Activated CD4-positive, alpha-beta T cell treated with anti-CD3 and anti-CD28 coated beads, Interleukin-2, amount 50 U/mL, for 4 hours (primary cell): ENCODE results near the gene CACNA1D.
"Not testable (repeated sequence)": the region's sequence is repeated elsewhere in the genome, so short reads cannot be mapped to it uniquely, and the experiment has no call there.

Experiments used
- DNase-seq, 2 experiments: peaks; one replicate each; pipeline ENCODE4 v3.0.0-alpha.2; 2020

Gene CACNA1D

DNA sequence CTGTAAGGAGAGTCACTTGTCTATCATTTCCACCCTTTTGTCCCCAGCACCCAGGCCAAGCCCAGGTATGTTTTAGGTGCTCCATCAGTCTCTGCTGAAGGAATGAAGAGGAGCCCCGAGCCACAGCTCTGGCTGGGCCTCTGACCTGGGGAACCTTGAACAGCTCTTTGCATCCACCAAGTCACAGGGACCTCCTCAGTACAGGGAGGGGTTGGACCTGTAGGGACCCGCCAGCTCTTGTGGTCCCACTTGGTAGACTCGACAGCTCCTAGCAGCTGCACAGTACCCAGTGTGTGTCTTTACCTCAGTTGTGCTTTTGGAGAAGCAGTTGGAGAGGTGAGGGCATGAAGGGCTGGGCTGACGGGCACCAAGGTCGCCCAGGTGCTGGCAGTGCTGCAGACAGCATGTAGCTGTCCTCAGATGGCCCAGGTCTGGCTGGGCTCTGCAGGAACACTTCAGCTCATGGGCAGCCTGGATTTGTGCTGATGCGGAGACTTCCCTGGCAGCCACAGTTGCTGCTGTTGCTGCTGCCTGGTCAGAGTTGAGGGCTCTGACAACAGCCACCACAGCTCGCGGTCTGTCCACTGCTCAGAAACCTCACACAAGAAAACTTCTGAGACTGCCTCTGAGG, 123.6 kb downstream of the CACNA1D start:
- DNase-seq: no peak

DNA sequence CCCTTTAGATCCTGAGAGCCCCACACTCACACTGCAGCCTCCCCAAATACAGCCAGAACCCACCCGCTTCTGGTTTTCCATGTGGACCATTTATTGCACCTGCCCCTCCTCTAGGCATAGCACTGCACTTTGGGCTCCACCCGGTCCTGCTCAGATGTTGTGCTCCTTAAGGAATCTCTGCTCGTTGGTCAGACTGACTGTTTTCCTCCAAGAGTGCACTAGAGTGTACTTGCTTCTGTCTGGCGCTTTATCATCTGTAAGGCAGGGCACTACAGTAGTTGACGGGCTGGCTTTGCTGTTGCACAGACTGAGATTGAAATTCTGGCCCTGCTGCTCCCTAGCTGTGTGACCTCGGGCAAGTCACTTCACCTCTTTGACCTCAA, 124.1 kb downstream of the CACNA1D start:
- DNase-seq: no peak

GRCh38 chr3:53618936-53619335, 124.5 kb downstream of the CACNA1D start:
- no peak for DNase-seq

DNA sequence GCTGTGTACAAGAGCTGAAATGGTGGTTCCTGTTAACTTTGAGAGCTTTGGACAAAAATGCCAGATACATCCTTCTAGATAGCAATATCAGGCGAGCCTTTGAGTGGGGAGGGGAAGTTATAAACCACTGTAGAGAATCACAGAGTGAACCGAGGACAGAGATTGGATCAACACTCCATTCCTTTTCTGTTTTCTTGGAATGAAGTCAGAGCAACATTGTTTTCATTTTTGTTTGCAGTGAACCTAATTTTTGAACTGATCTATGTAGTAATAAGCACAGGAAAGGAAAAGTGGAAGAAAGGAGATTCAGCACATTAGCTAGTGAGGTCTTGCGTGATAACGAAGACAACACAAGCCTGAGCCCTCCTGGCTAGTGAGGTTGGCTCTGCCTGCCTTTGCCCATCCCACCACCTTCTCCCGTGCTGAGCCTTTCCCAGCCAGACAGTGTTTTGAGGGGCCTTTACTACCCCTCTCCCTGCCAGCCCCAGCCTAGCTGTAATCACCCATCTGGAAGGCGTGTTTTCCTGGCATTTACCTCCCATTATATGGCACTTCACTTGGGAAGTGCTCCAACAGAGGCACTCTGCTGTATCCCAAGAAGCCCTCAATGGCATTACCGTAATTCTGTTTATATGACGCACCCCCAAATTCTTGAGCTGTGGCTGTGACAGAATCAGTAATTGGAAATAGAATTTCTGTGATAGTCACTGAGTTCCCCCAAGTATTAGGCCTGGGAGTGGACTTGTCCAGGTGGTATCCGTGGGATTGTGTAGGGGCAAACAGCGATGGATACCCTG, 129.8 kb downstream of the CACNA1D start:
- no peak for DNase-seq

DNA sequence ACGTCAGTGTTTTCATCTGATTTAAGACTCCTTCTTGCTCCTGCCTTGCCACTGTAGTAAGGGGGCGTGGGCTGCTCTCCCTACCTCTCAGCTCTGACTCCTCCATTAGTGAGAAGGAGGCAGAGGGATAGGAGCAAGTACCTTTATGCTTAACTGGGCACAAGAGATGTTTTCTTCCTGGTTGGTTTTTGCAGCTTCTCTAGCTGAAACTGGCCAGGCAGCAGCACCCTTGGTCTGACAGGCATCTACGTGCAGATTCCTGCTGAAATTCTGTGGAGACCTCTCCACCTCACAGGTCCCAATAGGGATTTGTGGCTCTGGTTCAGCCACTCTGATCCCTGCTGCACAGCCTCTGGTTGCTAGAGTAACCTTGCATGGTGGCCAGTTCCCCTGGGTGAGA, 132.5 kb downstream of the CACNA1D start:
- DNase-seq: no peak

GRCh38 chr3:53628536-53629401, 134.4 kb downstream of the CACNA1D start:
- DNase-seq: no peak

DNA sequence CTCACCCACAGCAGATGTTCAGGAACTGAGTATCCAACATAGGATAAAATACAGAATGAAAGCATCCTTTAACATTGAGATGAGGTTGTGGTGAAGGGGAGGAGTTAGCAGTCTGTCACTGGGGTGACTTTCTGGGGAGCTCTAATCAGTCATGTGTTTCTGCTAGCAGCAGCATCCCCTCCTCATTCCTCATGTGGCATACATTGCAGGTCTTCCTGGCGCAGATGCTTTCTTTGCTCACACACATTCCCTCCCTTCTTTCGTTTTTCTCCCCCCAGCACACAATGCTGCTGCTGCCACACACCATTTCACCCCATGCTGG, 135.0 kb downstream of the CACNA1D start:
- DNase-seq: no peak

GRCh38 chr3:53630547-53630946, 136.1 kb downstream of the CACNA1D start:
- DNase-seq: no peak

GRCh38 chr3:53633197-53633787, 138.9 kb downstream of the CACNA1D start:
- no peak for DNase-seq

DNA sequence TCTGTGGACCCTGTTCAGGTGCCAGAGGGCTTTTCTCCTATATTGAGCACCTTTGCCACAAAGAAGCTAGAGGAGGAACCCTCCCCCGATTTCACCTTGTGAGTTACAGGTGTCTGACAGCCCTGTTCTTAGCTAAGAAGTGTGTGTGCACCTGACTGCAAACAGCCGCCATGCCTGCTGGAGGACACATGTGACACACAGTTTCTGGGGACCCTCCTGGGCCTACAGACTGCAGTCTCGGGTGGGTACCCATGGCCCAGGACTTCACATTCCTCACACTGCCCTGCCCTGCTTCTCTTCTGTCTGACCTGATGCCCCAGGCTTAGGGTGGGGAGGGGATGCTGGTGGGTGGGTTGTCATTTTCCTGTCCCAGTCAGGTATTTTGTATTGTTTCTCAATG, 140.6 kb downstream of the CACNA1D start:
- no peak for DNase-seq

GRCh38 chr3:53638806-53639205, 144.4 kb downstream of the CACNA1D start:
- not testable (repeated sequence) for DNase-seq

GRCh38 chr3:53641397-53641796, 147.0 kb downstream of the CACNA1D start:
- no peak for DNase-seq

DNA sequence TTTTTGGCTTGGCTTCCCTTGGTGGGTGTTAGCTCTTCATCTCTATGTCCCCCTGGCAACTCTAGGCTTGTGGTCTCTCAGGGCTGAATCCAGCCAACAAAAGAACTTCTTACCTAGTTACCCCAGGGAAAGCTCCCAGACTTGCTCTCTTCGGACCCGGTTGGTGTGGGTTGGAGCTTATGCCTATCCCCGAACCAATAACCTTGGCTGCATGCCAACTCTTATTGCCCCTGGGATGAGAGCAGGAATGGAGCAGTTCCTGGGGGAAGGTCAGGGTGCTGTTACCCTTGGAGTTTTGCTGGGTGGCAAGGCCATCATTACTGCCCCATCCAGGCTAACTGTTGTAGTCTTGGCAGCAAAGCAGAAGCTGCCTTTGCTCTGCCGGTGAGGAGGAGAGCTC, 147.8 kb downstream of the CACNA1D start:
- DNase-seq: no peak

DNA sequence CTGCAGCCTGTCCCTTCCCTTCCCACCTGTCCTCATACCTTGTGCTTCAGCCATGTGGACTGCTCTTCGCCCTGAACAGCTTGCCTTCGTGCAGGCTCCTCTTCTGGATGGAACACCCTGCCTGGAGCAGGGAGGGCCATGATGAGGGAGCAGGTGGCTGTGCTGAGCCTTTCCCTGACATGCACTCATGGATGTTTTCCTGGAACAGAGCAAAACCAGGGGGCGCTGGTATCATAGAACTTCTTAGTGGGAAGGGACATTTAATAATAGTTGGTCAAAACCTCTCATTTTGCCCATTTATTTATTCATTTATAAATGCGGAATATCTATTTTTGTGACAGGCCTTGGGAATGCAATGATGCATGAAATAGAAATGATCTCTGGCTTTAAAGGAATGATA, 149.3 kb downstream of the CACNA1D start:
- DNase-seq: no peak

DNA sequence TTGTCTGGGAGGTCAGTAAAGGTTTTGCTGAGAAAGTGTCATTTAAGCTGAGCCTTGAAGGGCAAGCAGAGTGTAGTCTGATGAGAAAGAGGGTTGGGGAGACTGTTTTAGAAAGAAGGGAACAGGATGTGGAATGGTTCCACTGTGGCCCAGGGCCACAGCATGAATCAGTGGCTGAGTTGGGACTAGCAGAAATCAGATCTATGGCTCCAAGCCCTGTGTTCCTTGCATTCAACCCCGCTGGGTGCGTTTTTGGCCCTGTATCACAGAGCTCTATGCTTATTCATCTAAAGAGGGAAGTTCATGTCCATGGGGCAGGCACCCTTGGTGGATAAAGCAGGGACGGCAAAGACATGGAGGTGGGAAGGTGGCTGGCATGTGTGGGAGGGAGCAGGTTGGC, 151.3 kb downstream of the CACNA1D start:
- no peak for DNase-seq

- DNase-seq: no peak
Observed at GRCh38 chr3:53646723-53647122, 152.3 kb downstream of the CACNA1D start.

DNA sequence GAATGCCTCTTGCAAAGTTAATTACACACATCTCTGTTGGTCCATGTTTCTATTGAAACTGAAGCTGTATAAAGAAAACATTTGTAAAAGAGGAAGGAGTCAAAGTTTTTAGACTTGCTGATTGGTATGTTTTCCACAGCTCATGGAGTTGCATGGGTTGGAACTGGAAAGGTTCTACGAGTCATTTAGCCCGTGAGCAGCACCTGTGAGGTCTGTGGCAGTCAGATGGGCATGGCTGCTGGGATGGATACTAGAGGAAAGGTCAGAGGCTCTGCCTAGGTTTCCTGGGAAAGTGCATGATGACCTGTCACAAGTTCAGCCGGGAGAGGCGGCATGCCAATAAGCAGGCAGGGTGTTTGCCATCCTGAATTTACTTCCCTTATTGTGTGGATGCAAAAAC, 155.4 kb downstream of the CACNA1D start:
- DNase-seq: no peak

- DNase-seq: no peak
Observed at GRCh38 chr3:53650424-53650823, 156.0 kb downstream of the CACNA1D start.

DNA sequence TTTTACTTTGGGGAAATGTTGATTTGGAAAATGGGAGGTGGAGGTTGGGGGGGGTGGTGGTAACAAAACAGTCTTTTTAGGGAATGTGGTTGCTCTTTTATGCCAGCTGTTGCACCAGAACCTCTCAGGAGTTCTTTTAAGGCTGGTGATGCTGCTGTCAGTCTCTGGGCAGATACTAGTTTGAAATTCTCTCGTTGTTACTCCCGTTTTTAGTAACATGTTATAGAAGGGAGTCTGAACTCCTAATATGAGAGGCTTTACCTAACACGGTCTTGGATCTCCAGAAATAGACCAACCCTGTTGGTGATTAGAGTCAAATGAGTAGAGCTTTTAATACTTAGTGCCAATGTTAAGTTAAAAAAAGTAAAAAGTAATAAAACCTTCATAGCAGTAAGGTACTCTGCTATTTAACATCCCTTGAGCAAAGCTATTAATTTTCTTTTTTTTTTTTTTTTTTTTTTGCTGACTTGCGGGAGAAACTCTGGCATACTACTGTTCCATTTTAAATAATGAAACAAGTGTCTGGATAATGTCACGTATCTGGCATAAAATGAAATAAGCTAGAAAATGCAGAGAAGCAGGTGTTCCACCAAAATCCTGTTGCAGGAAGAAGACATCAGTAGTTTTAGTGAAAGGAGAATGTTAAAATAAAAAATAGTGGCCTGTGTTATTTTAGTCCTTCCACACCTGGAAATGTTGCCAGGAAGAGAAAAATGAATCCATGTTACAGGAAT, 156.7 kb downstream of the CACNA1D start:
- DNase-seq: no peak

GRCh38 chr3:53651927-53652326, 157.5 kb downstream of the CACNA1D start:
- DNase-seq: no peak

- DNase-seq: no peak
Observed at GRCh38 chr3:53657651-53658050, 163.2 kb downstream of the CACNA1D start.

- no peak for DNase-seq
Observed at GRCh38 chr3:53658613-53659193, 164.3 kb downstream of the CACNA1D start.
